HG03354 (cell line): ENCODE results near the gene GLB1L.
"Not testable (repeated sequence)": the region's sequence is repeated elsewhere in the genome, so short reads cannot be mapped to it uniquely, and the experiment has no call there.

Experiments used
- ATAC-seq: cut with Tn5 transposase; IDR thresholded peaks from one replicate; pipeline ENCODE4 v1.9.1; 2021; ENCODE audit warnings: mild to moderate bottlenecking; ENCODE audit not compliant: unreplicated experiment, poor library complexity, severe bottlenecking

GLB1L gene

GRCh38 chr2:219210196-219210885 lies 34.9 kb downstream of the GLB1L start:
- ATAC-seq = no peak

GRCh38 chr2:219209236-219210195 lies 35.7 kb downstream of the GLB1L start:
- no peak for ATAC-seq

- ATAC-seq = no peak
Measured at GRCh38 chr2:219207884-219208740, 37.1 kb downstream of the GLB1L start.

GRCh38 chr2:219207134-219207883 lies 37.9 kb downstream of the GLB1L start:
- no peak for ATAC-seq

- peak; percentile 99 for ATAC-seq
Measured at GRCh38 chr2:219206328-219207133, 38.7 kb downstream of the GLB1L start, which contains the start of gene ZFAND2B. ZFAND2B (plus strand) TSS chr2:219206782; CDS start chr2:219206988, 206 bp downstream.

GRCh38 chr2:219205981-219206327 lies 39.3 kb downstream of the GLB1L start:
- ATAC-seq = no peak

- no peak for ATAC-seq
Measured at GRCh38 chr2:219205165-219205538, 40.1 kb downstream of the GLB1L start.

- ATAC-seq = no peak
Measured at GRCh38 chr2:219204425-219205164, 40.6 kb downstream of the GLB1L start.

- ATAC-seq = not testable (repeated sequence)
Measured at GRCh38 chr2:219201331-219201730, 43.9 kb downstream of the GLB1L start.

GRCh38 chr2:219200502-219201326 lies 44.5 kb downstream of the GLB1L start:
- not testable (repeated sequence) for ATAC-seq

GRCh38 chr2:219199470-219200211 lies 45.6 kb downstream of the GLB1L start:
- no peak for ATAC-seq

GRCh38 chr2:219198974-219199373 lies 46.3 kb downstream of the GLB1L start:
- ATAC-seq = no peak

- ATAC-seq = no peak
Measured at GRCh38 chr2:219197388-219197787, 47.9 kb downstream of the GLB1L start.

GRCh38 chr2:219186754-219187456 lies 58.3 kb downstream of the GLB1L start:
- ATAC-seq = no peak
